ENCODE data around the gene STRA6. TPM values are rescaled to one million over a fixed set of nuclear protein-coding genes. Genes with fewer than 3 reads are reported as not detected.

Gene STRA6, protein sequence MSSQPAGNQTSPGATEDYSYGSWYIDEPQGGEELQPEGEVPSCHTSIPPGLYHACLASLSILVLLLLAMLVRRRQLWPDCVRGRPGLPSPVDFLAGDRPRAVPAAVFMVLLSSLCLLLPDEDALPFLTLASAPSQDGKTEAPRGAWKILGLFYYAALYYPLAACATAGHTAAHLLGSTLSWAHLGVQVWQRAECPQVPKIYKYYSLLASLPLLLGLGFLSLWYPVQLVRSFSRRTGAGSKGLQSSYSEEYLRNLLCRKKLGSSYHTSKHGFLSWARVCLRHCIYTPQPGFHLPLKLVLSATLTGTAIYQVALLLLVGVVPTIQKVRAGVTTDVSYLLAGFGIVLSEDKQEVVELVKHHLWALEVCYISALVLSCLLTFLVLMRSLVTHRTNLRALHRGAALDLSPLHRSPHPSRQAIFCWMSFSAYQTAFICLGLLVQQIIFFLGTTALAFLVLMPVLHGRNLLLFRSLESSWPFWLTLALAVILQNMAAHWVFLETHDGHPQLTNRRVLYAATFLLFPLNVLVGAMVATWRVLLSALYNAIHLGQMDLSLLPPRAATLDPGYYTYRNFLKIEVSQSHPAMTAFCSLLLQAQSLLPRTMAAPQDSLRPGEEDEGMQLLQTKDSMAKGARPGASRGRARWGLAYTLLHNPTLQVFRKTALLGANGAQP
- 1 to 10 TPM in 2 of 6 donors, under 1 TPM in 2, not detected in 2; 0.06 to 1.7 (median 0.89) TPM for total RNA-seq
- polyA plus RNA-seq = under 1 TPM; 0.19 to 0.42 TPM

DNA sequence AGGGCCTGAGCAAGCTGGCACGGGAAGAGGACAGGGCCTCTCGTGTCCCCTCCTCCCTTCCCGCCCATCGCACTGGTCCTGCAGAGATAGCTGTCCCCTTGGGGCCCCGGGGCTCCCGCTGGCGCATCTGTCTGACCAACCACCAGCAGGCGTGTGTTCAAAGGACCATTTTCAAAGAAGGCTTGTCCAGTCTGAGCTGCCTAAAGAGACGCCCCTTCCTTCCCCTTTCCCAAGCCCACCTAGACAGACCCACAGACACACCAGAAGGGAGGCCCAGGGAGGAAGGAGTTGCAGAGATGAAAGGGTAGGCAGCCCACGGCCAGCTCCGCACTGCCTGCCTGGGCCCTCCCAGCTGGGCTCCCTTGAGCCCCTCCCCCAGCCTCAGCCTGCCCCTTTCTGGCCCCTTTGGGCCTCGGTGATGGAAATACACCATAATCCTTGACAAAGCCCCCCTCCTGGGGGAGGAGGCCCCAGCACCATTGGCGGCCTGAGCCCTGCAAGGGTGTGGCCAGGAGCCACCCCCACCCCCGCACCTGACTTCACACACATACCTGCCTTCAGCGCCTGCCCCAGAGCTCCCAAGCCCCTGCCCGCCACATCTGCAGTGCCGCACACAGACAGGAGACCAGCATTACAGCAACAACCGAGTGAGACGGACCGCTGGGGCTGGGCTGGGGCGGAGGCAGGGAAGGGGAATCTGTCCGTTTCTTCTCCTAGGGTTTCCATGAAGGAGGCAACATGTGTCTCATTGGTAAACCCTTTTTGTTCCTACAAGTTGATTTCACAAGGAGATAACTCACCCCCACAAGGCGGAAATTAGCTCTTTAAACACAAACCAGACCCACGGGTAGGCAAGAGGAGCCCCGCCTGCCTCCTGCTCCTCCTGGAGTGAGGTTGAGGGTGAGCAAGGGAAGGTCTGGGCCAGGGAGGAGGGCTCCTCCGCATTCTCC lies at the start of gene STRA6:
TSS of gene STRA6 (minus strand) at position 336 of the 950 bp plus-strand sequence. CDS start 520 bp downstream, outside the sequence.
- Histone ChIP-seq H3K4me3 (no peak within 1 kb of the TSS), H3K9me3 (no peaks in the 10 kb centered on the region), H3K36me3 (no peaks in the 10 kb centered on the region), H3K4me1 (no peaks in the 10 kb centered on the region), H3K27me3 (no peaks in the 10 kb centered on the region), H3K27ac (no peak within 1 kb of the TSS)
- WGBS, 2 donors = 53 to 60% methylated on average over 22 to 26 of the region's 26 CpGs
- intact Hi-C loops (cut with DNase I) = no loop called here
- TF ChIP-seq, protein P1, sequence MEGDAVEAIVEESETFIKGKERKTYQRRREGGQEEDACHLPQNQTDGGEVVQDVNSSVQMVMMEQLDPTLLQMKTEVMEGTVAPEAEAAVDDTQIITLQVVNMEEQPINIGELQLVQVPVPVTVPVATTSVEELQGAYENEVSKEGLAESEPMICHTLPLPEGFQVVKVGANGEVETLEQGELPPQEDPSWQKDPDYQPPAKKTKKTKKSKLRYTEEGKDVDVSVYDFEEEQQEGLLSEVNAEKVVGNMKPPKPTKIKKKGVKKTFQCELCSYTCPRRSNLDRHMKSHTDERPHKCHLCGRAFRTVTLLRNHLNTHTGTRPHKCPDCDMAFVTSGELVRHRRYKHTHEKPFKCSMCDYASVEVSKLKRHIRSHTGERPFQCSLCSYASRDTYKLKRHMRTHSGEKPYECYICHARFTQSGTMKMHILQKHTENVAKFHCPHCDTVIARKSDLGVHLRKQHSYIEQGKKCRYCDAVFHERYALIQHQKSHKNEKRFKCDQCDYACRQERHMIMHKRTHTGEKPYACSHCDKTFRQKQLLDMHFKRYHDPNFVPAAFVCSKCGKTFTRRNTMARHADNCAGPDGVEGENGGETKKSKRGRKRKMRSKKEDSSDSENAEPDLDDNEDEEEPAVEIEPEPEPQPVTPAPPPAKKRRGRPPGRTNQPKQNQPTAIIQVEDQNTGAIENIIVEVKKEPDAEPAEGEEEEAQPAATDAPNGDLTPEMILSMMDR (IDR thresholded peaks at IDR 0.05) = no peak
- DNase-seq = peak in 1 of 6 donors; percentile 50
- no peak for FAIRE-seq
- no peak for ATAC-seq

DNA sequence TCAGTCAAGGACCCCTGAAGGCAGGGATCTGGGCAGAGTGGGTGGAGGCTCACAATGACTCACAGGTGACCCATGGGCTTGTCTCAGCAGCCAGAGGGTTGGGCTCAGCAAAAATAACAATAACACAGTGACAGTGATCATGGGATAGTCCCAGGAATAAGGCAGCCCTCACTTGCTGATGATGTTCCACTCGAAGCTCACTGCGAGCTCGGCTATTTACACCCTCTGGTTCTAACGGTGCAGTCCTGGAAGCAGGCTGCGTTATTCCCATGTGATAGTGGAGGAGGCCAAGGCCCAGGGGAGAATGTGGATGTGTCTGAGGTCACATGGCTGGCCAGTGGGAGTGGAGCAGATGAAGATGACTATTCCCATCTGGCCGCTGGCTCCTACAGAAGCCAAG lies 49.7 kb upstream of the STRA6 start:
- DNase-seq (no peak), ATAC-seq (no peak), FAIRE-seq (no peak)
- intact Hi-C loops (cut with DNase I) = no loop called here
- no peak overlapping the region for H3K27ac ChIP-seq
- TF ChIP-seq, protein P1 (IDR thresholded peaks at IDR 0.05) = no peak
- H3K4me1 ChIP-seq = peaks cover 0 to 14% (median 14%) of the 10 kb centered on the region in 3 donors
- no peaks in the 10 kb centered on the region for H3K36me3 ChIP-seq
- no peak overlapping the region for H3K4me3 ChIP-seq
- no peaks in the 10 kb centered on the region for H3K27me3 ChIP-seq
- no peaks in the 10 kb centered on the region for H3K9me3 ChIP-seq
- WGBS, 2 donors = 45 to 57% methylated on average over 6 of the region's 6 CpGs

DNA sequence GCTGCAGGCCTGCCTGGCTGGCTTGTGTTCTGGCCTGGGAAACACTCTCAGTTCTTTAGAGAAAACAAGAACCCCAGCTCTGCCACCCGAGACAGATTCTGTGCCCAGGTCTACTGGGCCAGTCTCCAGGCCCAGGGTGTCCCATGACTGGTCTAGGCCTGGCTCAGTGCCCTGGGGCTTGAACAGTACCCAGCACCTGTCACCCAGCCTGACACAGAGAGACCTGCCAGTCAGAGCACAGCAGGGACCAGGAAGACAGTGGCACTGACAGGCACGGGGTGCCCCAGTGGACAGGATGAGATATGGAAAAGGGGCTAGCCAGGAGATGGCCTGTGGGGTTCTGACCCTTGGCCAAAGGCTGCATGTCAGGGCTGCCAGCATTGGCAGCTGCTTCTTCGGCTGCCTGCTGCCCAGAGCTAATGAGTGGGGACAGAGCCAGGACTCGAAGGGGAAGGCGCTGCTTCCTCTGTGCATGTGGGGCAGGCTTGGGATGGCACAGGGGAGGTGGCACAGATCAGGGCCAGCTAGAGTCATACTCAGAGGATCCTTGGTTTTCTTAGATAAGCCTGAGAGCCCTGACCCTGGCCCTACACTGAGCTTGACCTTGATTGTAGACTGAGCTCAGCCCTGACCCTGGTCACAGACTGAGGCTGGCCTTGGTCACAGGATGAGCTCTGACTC lies 48.7 kb upstream of the STRA6 start:
- TF ChIP-seq, protein P1 (IDR thresholded peaks at IDR 0.05) = no peak
- H3K9me3 ChIP-seq = no peaks in the 10 kb centered on the region
- H3K4me3 ChIP-seq = no peak overlapping the region
- 19 to 21% methylated on average over 5 of the region's 5 CpGs for whole genome bisulfite sequencing, 2 donors
- peak overlapping the region in 3 of 4 donors; percentile 26 to 66 (median 64) for H3K27ac ChIP-seq
- intact Hi-C loops (cut with DNase I) = no loop called here
- DNase-seq (peak; percentile 82 to 94 (median 86)), ATAC-seq (peak; percentile 96 to 97 (median 97)), FAIRE-seq (no peak)
- peaks cover 0 to 14% (median 14%) of the 10 kb centered on the region in 3 donors for H3K4me1 ChIP-seq
- H3K36me3 ChIP-seq = no peaks in the 10 kb centered on the region
- H3K27me3 ChIP-seq = no peaks in the 10 kb centered on the region

DNA sequence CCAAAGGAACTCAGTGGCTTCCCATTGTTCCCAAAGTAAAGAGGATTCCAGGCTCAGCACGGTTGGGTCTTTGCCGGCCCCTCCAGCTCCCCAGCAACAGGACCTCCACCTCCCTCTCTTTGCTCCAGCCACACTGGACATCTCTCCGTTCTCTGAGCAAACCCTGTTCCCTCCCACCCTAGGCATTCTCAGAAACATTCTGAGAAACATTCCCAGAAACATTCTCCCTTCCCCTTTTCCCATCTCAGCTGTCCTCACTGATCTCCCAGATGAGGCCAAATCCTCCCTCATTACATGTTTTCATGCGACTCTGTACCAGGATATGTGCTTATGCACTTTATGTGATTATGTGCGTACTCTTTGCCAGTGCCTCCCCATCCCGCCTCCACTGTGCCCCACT lies 47.7 kb upstream of the STRA6 start:
- intact Hi-C loops (cut with DNase I) = no loop called here
- ATAC-seq = no peak
- Histone ChIP-seq H3K36me3 (no peaks in the 10 kb centered on the region), H3K27me3 (no peaks in the 10 kb centered on the region), H3K4me3 (no peak overlapping the region), H3K4me1 (peaks cover 0 to 14% (median 14%) of the 10 kb centered on the region in 3 donors), H3K9me3 (no peaks in the 10 kb centered on the region), H3K27ac (peak overlapping the region in 2 of 4 donors; percentile 64 to 66)
- TF ChIP-seq, protein P1 (IDR thresholded peaks at IDR 0.05) = no peak
- 87 to 89% methylated on average over 6 of the region's 6 CpGs for WGBS, 2 donors
- DNase-seq = no peak
- FAIRE-seq = no peak

Data from pancreas (tissue), 10 donors.